Astrocyte of the cerebellum (primary cell): Measurements from ENCODE around the gene TFAP2E.

Experiments
- DNase-seq: peaks from one replicate; pipeline ENCODE4 v3.0.0-alpha.2; 2011; ENCODE audit warnings: low read depth
- H3K4me3 ChIP-seq: 2 replicates; pipeline ENCODE4 v1.5.1; 2011; ENCODE audit warnings: mild to moderate bottlenecking, low read depth, low read length, moderate library complexity
- CTCF ChIP-seq: IDR thresholded peaks from 2 replicates; pipeline ENCODE4 v1.5.1; 2012; ENCODE audit warnings: low read length, low read depth, moderate library complexity, mild to moderate bottlenecking; ENCODE audit errors: missing control alignments
- in situ Hi-C: cut with HindIII; loops from 2 replicates; pipeline ENCODE4 v1.10.0; 2017; ENCODE audit warnings: low sequenced_read_pairs

TFAP2E gene

GRCh38 chr1:35560256-35561225, 12.6 kb upstream of the TFAP2E start:
- in situ Hi-C loops, result no loop called here
- no peak for DNase-seq
- H3K4me3 ChIP-seq, result peak overlapping the region; percentile 20
- TF ChIP-seq CTCF, result no peak

DNA sequence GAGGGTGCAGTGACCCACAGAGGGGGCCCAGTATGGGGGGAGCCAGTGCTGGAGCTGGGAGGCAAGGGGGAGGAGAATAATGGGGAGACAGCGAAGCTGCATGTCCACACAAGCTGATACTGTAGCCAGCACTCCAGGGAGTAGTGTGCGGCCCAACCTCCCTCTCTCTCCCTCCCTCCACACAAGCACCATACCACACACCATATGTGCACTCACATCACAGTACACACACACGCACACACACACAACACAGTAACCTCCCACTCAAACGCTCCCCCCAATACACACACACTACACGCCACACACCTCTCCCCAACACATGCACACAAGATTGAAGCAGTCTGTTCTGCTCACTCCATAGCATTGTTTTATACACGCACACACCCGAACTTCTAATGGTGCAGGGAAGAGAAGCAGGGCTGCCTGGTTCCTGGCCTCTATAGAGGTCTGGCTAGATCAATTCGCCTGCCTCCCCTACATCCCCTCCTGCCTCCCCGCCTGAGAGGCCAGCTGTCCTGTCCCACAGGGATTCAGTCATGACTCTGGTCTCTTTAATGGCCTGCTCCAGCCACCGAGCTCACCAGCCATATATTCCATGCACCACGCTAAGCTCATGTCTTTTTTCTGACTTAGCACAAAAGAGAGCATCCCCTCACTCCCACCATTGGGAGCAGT, 11.7 kb upstream of the TFAP2E start:
- TF ChIP-seq CTCF, result no peak
- no peak for DNase-seq
- in situ Hi-C loops, result no loop called here
- peak overlapping the region; percentile 20 for H3K4me3 ChIP-seq

DNA sequence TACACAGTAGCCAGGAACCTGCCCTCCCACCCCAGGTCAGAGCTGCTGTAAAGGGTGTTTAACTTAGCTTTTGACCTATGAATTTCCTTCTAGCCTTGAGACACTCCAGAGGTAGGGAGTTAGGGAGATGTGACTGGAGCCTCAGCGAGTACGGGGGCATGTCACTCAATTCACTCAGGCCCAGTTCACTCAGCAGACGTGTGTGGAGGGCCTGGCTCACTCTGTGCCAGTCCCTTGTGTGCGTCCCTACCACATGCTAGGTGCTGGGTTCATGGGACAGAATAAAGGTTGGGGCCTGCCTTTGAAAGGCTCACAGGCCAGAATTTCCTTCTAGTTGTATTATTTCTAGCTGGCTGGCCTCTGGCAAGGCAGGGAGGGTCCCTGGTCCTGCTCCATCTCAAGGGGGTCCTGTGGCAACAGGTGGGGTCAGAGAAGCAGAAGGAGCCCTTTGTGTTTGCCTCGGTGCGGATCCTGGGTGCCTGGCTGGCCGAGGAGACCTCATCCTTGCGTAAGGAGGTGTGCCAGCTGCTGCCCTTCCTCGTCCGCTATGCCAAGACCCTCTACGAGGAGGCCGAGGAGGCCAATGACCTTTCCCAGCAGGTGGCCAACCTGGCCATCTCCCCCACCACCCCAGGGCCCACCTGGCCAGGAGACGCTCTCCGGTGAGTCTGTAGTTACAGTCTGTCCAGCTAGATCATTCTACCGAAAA, 11.0 kb upstream of the TFAP2E start:
- TF ChIP-seq CTCF, result no peak
- no peak for DNase-seq
- no peak overlapping the region for H3K4me3 ChIP-seq
- in situ Hi-C loops, result no loop called here

- no peak for DNase-seq
- no peak for TF ChIP-seq CTCF
- no peak overlapping the region for H3K4me3 ChIP-seq
- in situ Hi-C loops, result no loop called here
Observed at GRCh38 chr1:35563166-35563565, 9.9 kb upstream of the TFAP2E start.

- in situ Hi-C loops, result no loop called here
- peak; percentile 73 for DNase-seq
- no peak overlapping the region for H3K4me3 ChIP-seq
- peak; percentile 75 for TF ChIP-seq CTCF
Observed at GRCh38 chr1:35564037-35564883, 8.9 kb upstream of the TFAP2E start.
